Fibroblast of skin of scalp (primary cell): ENCODE data around the gene SIRT2.
A peak's percentile ranks its signal among the peaks of the same experiment; 100 is the strongest.

ENCODE experiments used
- DNase-seq: peaks from one replicate; pipeline ENCODE4 v3.0.0-alpha.2; 2013

Gene SIRT2

DNA sequence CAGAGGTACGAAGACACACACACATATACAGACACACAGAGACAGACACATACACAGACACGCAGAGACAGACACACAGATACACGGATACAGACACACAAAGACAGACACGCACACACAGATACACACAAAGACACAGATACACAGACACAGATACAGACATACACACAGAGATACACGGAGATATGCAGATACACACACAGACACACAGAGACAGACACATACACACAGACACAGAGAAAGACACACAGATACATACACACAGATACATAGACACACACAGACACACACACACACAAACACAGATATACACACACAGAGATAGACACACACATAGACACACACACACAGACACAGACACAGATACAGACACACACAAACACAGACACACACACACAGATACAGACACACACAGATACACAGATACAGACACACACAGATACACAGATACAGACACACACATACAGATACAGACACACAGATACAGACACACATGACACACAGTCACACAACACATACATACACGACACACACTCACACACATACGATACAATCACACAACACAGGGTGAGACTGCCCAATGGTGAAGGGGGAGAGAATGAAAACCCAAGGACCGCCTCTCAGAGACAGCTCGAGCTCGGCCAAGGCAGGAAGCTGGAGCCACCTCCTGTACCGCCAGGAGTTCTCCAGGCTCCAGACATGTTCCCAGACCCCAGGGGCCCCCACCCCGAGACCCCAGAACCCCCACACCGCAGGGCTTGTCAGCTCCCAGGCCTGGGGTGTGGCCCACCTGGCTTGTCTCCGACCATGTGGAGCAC lies 21.4 kb upstream of the SIRT2 start:
- DNase-seq, result no peak

DNA sequence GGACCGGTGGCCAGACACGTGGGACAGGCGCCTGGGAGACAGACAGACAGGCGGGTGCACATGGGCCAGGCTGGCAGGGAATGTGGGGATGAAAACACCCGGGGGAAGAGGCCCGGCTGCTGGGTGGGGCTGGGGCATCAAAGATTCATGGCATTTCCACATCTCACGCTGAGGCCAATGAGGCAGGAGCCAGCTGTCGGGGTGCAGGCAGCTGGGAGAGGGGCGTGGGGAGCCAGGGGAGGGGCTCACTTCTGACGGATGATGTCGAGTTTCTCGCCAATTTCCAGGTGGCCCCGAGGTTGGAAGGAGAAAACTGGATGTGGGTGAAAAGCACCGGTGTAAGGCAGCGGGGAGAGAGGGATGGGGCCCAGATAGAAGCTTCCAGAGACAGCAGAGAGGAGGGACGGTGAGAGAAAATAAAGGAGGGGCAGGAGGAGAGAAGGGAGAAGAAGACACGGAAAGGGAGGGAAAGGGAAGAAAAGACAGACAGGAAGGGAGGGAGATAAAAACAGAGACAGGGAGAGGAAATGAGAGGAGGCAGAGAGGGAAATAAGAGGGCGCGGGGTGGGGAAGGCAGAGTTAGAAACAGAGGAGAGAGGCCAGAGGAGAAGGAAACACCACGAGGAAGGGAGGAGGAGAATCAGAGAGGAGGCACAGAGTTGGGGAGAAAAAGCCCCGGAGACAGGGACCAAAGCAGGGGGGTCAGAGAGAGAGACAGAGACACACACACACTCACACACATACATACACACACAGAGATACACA lies 20.6 kb upstream of the SIRT2 start:
- no peak for DNase-seq

DNA sequence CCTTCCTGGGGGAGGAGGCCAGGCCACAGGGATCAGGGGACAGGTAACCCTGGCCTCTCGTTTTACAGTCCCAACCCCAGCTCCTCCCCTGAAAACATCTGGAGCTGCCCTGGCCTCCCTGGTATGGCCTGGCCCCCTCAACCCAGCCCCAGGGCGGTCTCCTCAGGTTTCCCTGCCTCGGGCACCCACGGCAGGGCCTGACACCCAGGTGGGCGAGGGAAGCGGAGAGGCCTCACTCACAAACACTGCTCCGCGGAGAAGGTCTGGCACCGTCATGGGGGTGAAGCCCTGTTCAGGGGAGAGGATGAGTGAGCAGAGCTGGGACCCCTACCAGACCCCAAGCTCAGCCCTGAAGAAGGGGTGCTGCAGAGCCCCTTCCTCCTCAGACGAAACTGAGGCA lies 19.1 kb upstream of the SIRT2 start:
- DNase-seq, result no peak

DNA sequence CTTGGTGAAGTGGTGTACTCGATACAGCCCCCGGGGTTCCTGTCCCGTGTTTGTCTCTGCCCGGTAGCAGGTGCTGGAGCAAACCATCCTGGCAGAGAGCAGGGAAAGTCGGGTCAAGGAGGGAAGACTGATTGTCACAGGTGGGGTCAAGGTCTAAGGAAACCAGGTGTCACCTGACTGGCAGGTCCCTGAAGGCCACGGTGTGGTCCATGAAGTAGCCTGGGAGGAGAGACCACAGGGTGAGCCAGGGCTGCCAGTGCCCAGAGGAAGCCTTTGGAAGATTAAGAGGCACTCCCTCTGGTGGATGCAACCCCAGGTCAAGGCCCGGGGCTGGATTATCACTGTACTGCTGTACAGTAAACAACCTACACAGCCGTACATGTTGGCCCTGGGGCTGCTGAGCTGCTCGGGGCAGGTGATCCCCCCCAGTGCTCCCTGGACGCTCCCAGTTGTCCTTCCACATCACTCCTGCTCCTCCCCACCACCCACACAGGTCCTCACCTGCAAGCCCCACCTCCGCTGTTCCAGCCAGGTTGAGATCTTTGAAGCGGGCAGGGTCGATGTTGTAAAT lies 18.6 kb upstream of the SIRT2 start:
- no peak for DNase-seq

DNA sequence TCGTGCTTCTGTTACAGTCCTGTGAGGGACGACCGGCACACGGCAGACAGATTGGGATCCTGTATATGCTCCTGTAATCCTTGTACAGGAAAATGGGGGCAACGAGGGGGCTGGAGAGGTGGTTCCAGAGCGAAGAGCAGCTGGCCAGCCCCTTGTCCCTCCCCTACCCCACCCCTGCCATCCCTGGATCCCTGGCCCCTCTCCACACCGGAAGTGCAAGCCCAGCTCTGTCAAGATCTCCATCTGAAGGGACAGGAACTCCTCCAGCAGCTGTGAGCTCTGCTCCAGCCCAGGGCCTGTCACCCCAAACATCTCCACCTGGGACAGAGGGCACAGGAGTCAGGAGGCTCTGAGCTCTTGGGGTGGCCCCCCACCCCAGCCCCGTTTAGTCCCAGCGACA lies 18.1 kb upstream of the SIRT2 start:
- DNase-seq, result no peak

DNA sequence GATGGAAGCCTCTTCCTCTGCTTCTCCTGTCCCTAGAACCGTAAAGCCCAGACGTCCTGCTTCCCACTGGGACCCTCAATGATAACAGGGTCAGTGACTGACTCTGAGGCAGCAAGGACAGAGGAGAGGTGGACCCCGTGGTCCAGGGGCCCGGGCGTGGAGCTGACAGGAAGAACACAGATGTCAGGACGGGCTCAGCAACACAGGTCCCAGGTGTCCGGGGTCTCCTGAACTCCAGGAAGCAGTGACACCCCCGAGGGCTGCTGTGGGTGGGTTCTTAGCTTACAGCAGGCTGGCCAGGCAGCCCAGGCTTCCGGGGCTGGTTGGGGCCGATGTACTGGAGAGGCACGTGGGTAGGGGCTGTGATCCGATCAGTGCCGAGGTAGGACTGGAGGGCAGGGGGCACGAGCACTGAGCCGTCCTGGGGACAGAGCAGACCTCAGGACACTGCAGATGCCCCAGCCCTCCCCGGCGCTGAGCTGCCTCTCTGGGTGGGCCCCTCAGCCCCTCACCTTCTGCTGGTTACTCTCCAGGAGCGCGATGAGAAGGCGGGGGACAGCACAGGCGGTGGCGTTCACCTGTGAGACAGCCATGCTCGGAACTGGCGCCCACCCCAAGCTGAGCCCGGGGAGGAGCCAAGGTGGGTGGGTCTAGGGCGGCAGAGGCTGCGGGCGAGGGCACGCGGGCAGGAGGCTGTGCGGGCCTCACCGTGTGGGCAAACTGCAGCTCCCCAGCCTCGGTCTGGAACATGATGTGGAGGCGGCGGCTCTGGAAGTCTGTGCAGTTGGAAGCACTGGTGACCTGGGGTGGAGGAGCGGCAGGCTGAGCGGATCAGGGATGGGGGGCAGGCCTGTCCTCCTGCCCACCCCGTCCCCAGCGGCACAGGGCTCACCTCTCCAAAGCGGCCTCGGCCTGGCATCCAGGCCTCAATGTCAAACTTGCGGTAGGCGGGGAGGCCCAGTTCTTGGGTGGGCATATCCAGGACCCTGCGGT lies 16.2 kb upstream of the SIRT2 start:
- no peak for DNase-seq

DNA sequence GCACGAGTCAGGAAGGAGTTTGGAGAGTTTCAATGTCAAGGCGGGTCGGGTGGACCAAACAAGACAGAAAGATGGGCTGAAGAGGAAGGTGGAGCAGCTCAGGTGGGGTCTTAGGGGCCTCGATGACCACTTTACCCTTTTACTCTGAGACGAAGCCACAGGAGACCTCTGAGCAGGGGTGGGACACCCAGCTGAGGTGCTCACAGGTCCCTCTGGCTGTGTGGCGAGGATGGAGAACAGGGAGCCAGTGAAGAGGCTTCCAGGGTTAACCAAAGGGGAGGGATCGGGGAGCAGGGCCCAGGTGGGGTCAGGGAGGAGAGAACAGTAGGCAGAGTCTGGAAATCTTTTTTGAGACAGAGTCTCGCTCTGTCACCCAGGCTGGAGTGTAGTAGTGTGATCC lies 14.5 kb upstream of the SIRT2 start:
- no peak for DNase-seq

DNA sequence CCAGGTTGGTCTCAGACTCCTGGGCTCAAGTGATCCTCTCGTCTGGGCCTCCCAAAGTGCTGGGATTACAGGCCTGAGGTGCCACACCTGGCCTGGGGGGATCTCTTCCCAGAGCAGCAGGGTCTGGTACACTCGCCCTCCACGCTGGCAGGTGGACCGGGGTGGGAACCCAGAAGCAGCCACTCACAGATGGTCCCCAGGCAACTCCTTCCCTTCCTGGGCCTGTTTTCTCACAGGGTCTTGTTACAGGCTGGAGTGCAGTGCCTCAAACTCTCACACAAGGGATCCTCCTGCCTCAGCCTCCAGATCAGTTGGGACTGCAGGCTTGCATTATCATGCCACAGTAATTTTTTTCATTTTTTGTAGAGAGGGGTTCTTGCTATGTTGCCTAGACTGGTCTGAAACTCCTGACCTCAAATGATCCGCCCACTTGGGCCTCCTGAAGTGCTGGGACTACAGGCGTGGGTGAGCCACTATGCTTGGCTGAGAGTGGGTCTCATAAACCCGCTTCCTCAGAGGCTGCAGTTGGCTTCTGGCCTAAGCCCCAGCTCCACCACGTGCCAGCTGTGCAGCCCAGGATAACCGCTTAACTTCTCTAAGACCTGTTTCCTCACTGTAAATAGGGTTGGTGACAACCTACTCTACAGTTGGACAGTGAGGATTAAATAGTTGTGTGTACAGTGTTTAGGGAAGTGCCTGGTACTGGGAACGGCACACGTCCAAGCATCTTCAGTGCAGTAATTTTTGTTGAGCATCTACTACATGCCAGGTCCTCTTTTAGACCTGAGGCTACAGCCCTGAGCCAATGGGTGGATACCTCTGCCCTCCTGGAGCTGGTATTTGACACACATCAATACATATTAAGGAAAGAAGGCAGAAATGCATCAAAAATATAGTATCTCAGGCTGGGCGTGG lies 13.4 kb upstream of the SIRT2 start:
- DNase-seq, result no peak

DNA sequence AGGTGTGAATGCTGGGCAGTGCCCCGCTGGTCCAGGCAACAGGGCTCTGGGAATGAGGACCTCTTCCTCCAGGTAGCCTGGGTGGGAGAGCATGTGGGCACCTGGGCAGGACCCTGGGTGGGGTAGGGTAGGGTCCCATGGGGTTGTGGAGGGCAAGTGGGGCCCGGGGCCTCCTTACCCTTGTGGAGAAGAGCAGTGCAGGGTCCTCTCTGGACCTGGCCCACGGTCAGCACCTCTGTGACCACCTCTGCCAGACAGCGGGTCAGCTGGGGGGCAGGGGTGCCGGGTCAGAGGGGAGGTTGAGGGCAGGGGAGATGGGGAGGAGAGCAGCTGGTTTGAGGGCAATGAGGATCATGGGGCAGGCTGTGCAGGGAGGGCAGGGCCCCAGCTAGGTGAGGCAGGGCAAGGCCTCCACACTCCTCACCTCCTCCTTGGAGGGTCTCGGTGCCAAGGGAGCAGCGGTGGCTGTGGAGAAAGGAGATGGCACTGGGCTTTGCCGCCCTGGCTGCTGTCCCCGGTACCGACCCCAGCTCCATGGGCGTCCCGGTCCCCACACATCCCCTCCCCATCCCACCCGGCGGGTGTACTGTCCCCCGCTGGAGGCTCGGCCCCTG lies 12.1 kb upstream of the SIRT2 start:
- no peak for DNase-seq

DNA sequence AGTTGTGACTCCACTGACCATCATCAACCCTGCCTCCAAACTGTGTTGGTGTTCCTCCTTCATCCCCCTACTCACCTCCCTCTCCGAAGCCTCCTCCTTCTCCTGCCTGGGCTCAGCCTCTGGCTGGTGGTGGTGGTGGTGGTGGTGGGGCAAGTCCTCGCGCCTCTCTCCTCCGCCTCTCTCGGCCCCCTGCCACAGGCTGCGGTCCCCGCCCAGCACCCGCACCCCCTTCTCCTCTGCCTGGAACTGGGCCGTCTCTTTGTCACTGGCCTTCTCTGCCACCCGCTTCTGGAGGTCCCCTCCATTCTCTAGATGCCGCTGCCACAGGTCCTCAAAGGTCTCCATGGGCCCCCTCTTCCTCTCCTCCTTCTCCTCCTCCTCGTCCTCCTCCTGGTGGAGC lies 11.1 kb upstream of the SIRT2 start:
- no peak for DNase-seq

DNA sequence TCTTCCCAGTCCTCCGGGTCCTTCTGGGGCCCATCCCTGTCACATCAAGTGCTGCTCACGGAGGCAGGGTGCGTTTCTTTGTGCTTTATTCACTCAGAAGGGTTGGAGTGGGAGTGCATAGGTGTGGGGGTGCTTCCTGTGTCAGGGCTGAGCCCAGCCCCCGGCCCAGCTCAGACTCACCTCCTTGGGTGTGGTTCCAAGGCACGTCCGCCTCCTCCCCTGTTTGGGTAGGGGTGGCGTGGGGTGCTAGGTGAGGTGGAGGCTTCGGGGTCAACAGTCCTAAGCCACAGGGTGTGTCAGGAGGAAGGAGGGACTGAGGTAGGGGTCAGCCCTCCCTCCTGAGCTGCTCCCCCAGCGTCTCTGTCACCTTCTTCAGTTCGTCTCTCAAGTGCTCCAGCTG lies 9.5 kb upstream of the SIRT2 start:
- no peak for DNase-seq

DNA sequence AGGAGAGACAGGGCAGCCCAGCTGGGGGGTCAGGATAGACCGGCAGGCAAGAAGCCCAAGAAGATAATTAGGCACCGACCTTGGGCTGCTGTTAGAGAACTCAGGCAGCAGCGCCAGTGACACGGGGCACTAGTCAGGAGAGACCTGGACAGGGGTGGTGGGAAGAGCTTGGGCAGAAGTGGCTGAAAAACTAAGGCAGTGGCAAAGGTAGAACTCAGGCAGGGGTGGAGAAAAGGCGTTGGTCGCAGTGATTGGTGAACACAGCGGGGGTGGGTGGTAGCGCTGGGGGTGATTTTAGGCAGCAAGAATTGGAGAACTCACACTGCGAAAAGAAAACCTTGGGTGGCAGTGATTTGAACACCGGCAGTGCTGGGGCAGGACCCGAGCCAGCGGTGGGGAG lies 8.3 kb upstream of the SIRT2 start:
- DNase-seq, result no peak

DNA sequence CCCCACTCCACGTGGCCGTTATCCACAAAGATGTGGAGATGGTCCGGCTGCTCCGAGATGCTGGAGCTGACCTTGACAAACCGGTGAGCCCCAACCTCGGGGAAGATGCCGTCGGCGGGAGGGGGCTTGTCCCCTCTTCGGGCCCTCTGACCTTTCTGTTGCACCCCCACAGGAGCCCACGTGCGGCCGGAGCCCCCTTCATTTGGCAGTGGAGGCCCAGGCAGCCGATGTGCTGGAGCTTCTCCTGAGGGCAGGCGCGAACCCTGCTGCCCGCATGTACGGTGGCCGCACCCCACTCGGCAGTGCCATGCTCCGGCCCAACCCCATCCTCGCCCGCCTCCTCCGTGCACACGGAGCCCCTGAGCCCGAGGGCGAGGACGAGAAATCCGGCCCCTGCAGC lies 7.8 kb upstream of the SIRT2 start:
- DNase-seq, result no peak

DNA sequence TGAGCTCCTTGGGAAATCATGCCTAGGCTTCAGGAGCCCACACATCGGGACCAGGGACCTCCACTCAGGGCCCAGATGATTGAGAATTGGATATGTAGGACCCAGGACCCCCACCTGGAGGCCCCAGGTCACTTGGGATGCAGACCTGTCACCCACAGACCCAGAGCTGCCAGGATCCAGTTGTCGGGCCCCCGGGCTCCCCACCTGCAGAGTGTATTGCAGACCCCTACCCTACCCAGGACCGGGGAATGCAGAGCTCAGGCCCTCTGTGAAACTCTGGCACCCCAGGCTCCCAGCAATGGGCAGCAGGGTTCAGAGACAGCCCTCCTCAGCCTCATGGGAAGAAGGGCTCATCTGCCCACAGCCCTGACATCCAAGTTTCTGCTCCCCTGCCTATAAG lies 6.2 kb upstream of the SIRT2 start:
- no peak for DNase-seq

DNA sequence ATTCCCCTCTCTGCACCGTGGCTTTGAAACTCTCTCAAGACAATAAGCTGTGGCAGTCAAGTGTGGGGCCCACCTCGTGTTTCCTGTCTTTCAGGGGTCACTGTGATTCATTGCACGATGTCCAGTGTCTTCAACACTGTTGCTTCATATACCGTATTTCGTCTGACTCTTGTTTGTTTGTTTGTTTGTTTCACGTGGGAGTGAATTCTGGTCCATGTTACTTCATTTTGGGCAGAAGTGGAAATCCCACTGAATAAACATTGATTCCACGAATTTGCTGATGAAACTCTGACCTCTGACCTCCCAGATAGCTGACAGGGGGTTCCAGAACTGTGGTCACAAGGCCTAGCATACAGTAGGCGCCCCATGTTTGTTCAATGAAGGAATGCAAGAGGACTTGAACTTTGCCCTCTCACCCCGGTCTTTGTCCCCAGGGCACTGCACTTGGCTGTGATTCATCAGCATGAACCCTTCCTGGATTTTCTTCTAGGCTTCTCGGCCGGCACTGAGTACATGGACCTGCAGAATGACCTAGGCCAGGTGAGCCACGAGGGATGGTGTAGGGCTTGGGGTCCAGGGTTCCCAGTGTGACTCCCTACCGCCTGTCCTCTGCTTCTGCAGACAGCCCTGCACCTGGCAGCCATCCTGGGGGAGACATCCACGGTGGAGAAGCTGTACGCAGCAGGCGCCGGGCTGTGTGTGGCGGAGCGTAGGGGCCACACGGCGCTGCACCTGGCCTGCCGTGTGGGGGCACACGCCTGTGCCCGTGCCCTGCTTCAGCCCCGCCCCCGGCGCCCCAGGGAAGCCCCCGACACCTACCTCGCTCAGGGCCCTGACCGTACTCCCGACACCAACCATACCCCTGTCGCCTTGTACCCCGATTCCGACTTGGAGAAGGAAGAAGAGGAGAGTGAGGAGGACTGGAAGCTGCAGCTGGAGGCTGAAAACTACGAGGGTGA lies 5.4 kb upstream of the SIRT2 start:
- no peak for DNase-seq

DNA sequence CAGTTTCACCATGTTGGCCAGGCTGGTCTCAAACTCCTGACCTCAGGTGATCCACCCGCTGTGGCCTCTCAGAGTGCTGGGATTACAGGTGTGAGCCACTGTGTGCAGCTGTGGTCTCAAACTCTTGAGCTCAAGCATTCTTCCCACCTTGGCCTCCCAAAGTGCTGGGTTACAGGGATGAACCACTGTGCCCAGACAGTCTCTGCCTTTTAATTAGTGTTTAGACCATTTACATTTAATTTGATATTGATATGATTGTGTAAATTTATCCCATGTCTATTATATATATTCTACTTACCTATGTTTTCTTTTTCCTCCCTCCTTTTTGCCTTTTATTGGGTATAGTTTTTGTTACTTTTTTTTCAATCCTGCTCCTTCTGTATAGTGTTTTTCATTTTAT lies 2.3 kb upstream of the SIRT2 start:
- no peak for DNase-seq

DNA sequence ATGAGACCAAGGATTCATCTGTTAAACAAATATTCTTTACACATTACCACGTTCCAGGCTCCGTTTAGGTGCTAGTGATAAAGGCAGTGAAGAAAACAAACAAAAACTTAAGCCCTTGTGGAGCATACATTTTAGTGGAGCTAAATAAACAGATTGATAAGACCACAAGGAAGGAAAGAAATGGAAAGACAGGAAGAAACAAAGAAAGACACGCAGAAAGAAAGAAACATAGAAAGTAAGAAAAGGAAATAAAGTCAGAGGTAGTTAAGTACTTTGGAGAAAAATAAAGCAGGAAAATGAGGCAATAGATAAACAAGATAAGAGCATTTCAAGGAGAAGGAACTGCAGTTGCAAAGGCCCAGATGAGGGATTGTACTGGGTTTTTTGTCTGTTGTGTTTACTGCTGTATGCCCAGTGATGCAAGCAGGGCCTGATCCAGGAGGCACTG lies 1.3 kb upstream of the SIRT2 start:
- DNase-seq, result no peak

DNA sequence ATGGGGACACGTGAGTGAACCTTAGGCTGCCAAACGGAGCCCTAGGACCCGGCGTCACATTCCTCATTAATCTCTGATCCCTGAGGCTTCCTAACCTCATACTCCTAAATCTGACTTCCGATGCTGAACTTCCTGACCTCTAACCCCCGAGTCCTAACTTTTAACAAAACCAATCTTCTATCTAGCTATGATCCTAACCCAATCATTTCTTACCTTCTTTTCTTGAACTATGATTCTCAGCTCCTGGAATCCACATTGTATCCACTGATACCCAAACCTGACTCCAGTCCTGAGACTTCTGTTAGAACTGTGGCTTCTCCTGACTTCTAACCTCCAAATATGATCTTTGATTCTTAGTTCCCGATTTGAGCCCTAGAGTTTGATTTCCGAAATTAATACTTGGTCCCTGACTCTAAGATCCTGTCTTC lies 798 bp upstream of the SIRT2 start:
- DNase-seq, result no peak

DNA sequence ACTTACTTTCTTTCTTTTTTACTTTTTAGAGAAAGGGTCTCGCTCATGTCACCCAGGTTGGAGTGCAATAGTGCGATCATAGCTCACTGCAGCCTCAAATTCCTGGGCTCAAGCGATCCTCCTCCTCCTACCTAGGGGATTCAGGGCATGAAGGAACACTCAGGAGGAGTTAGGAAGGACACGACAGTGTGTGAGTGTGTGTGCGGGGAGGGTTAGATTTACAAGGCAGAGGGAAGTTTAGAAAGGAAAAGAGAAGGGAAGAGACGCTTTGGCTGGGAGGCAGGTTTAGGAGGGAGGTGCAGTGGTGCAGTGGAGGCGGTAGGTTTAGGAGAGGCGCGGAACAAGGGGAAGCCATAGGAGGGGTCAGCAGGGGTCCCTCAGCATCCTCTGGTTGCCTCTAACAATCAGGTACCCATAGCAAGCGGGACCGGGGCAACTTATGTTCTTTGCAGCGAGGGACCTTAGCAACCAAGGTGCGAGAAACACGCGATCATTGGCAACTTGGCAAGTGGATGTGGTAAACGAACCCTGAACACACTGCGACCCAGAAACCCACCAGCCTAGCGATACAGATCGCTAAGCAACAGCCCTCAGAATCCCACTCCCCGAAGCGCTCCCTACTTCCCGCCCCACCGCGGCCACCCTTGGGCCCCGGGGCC lies 501 bp downstream of the SIRT2 start:
- DNase-seq, result peak; percentile 3
